ENCODE measurements around the gene ATG16L1.

The ATG16L1 gene

GRCh38 chr2:233203060-233203459 lies 48.4 kb upstream of the ATG16L1 start (continued):
- TF ChIP-seq ZNF837 (tag by site-specific recombination; IDR thresholded peaks at IDR 0.05) (no peak), ZNF140 (tag by site-specific recombination; IDR thresholded peaks at IDR 0.05) (peak; percentile 94; the same call in 1 of the 2 replicates), ZNF701 (tag by site-specific recombination; IDR thresholded peaks at IDR 0.05) (no peak), BCL11B (tag by site-specific recombination; IDR thresholded peaks at IDR 0.05; ENCODE audit: low read depth) (no peak), ZBTB1 (tag by site-specific recombination; IDR thresholded peaks at IDR 0.05) (no peak), ZNF37A (tag by site-specific recombination; IDR thresholded peaks at IDR 0.05) (no peak), ZNF561 (tag by site-specific recombination; IDR thresholded peaks at IDR 0.05; ENCODE audit: borderline replicate concordance) (no peak), ZNF391 (tag by site-specific recombination; IDR thresholded peaks at IDR 0.05; ENCODE audit: borderline replicate concordance, low read depth) (no peak)

GRCh38 chr2:233204286-233204936 lies 47.1 kb upstream of the ATG16L1 start:
- POLR2A ChIA-PET = no interaction called here
- no peak overlapping the region for H3K27ac ChIP-seq (ENCODE audit: extremely low read depth, low read depth, low read length)
- TF ChIP-seq, protein P1, sequence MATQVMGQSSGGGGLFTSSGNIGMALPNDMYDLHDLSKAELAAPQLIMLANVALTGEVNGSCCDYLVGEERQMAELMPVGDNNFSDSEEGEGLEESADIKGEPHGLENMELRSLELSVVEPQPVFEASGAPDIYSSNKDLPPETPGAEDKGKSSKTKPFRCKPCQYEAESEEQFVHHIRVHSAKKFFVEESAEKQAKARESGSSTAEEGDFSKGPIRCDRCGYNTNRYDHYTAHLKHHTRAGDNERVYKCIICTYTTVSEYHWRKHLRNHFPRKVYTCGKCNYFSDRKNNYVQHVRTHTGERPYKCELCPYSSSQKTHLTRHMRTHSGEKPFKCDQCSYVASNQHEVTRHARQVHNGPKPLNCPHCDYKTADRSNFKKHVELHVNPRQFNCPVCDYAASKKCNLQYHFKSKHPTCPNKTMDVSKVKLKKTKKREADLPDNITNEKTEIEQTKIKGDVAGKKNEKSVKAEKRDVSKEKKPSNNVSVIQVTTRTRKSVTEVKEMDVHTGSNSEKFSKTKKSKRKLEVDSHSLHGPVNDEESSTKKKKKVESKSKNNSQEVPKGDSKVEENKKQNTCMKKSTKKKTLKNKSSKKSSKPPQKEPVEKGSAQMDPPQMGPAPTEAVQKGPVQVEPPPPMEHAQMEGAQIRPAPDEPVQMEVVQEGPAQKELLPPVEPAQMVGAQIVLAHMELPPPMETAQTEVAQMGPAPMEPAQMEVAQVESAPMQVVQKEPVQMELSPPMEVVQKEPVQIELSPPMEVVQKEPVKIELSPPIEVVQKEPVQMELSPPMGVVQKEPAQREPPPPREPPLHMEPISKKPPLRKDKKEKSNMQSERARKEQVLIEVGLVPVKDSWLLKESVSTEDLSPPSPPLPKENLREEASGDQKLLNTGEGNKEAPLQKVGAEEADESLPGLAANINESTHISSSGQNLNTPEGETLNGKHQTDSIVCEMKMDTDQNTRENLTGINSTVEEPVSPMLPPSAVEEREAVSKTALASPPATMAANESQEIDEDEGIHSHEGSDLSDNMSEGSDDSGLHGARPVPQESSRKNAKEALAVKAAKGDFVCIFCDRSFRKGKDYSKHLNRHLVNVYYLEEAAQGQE (tag by site-specific recombination; IDR thresholded peaks at IDR 0.05) = no peak
- no peak for TF ChIP-seq ZNF704 (tag by site-specific recombination; IDR thresholded peaks at IDR 0.05)
- CTCF ChIA-PET = no interaction called here
- H3K4me3 ChIP-seq (ENCODE audit: low read depth, low read length) = no peak overlapping the region
- peaks cover 0 to 3% of the 10 kb centered on the region in 2 experiments; a peak in 1 of 3 replicates for H3K36me3 ChIP-seq (ENCODE audit: control insufficient read depth in 2 of 2, insufficient read depth in 1 of 2, low read length in 2 of 2)
- no peaks in the 10 kb centered on the region for H3K9me3 ChIP-seq (ENCODE audit: control insufficient read depth, insufficient read depth, low read depth, low read length)
- no peaks in the 10 kb centered on the region for H3K4me1 ChIP-seq (ENCODE audit: control insufficient read depth, insufficient read depth, low read length)

GRCh38 chr2:233208382-233209116 lies 42.9 kb upstream of the ATG16L1 start:
- Histone ChIP-seq H3K36me3 (ENCODE audit: control insufficient read depth in 2 of 2, insufficient read depth in 1 of 2, low read length in 2 of 2) (no peaks in the 10 kb centered on the region), H3K9me3 (ENCODE audit: control insufficient read depth, insufficient read depth, low read depth, low read length) (no peaks in the 10 kb centered on the region), H3K4me3 (ENCODE audit: low read depth, low read length) (no peak overlapping the region), H3K4me1 (ENCODE audit: control insufficient read depth, insufficient read depth, low read length) (no peaks in the 10 kb centered on the region), H3K27ac (ENCODE audit: extremely low read depth, low read depth, low read length) (no peak overlapping the region)
- ChIA-PET CTCF (interaction anchor here (1.5 kb wide), 1 partner anchor 10 kb away, joined by 4 read pairs; no protein-coding TSS in a partner anchor), POLR2A (no interaction called here)
- no peak for TF ChIP-seq ZSCAN16 (tag by site-specific recombination; IDR thresholded peaks at IDR 0.05)
- TF ChIP-seq ZNF664 (tag by site-specific recombination; IDR thresholded peaks at IDR 0.05) = no peak
- no peak for TF ChIP-seq OSR2 (tag by site-specific recombination; IDR thresholded peaks at IDR 0.05)
- TF ChIP-seq BCL6B (tag by site-specific recombination; IDR thresholded peaks at IDR 0.05) = no peak
- no peak for TF ChIP-seq SP3 (tag by site-specific recombination; IDR thresholded peaks at IDR 0.05)
- TF ChIP-seq ZNF302 (tag by site-specific recombination; IDR thresholded peaks at IDR 0.05; ENCODE audit: low read depth) = no peak
- TF ChIP-seq, protein P2, sequence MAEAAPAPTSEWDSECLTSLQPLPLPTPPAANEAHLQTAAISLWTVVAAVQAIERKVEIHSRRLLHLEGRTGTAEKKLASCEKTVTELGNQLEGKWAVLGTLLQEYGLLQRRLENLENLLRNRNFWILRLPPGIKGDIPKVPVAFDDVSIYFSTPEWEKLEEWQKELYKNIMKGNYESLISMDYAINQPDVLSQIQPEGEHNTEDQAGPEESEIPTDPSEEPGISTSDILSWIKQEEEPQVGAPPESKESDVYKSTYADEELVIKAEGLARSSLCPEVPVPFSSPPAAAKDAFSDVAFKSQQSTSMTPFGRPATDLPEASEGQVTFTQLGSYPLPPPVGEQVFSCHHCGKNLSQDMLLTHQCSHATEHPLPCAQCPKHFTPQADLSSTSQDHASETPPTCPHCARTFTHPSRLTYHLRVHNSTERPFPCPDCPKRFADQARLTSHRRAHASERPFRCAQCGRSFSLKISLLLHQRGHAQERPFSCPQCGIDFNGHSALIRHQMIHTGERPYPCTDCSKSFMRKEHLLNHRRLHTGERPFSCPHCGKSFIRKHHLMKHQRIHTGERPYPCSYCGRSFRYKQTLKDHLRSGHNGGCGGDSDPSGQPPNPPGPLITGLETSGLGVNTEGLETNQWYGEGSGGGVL (tag by site-specific recombination; IDR thresholded peaks at IDR 0.05) = no peak
- TF ChIP-seq TCF7L2 (IDR thresholded peaks at IDR 0.05; ENCODE audit: borderline replicate concordance, low read depth, low read length) = no peak
- no peak for TF ChIP-seq ZBTB7A (tag by site-specific recombination; IDR thresholded peaks at IDR 0.05; ENCODE audit: low read depth)
- no peak for TF ChIP-seq ZNF513 (tag by site-specific recombination; IDR thresholded peaks at IDR 0.05)
- TF ChIP-seq ZNF311 (tag by site-specific recombination; IDR thresholded peaks at IDR 0.05; ENCODE audit: borderline replicate concordance) = no peak
- TF ChIP-seq ZNF416 (tag by site-specific recombination; IDR thresholded peaks at IDR 0.05) = no peak
- no peak for TF ChIP-seq ZNF530 (tag by site-specific recombination; IDR thresholded peaks at IDR 0.05; ENCODE audit: low read depth)

Data from HEK293 (cell line).